ENCODE results near the gene NKX2-1.

The NKX2-1 gene

GRCh38 chr14:36512585-36513003, 7.4 kb downstream of the NKX2-1 start:
- Mint-ChIP-seq H3K36me3 (ENCODE audit: low read depth) (no peaks in the 10 kb centered on the region), H3K27me3 (peaks cover 84% of the 10 kb centered on the region), H3K27ac (no peak overlapping the region), H3K4me1 (peaks cover 3% of the 10 kb centered on the region), H3K9me3 (peaks cover 4% of the 10 kb centered on the region), H3K4me3 (no peak overlapping the region)
- DNase-seq: no peak
- ATAC-seq: no peak

- Mint-ChIP-seq H3K4me3 (no peak overlapping the region), H3K27me3 (peaks cover 87% of the 10 kb centered on the region), H3K36me3 (ENCODE audit: low read depth) (no peaks in the 10 kb centered on the region), H3K27ac (no peak overlapping the region), H3K4me1 (peaks cover 3% of the 10 kb centered on the region), H3K9me3 (peaks cover 5% of the 10 kb centered on the region)
- ATAC-seq: no peak
- DNase-seq: no peak
Measured at GRCh38 chr14:36511981-36512584, 7.9 kb downstream of the NKX2-1 start.

DNA sequence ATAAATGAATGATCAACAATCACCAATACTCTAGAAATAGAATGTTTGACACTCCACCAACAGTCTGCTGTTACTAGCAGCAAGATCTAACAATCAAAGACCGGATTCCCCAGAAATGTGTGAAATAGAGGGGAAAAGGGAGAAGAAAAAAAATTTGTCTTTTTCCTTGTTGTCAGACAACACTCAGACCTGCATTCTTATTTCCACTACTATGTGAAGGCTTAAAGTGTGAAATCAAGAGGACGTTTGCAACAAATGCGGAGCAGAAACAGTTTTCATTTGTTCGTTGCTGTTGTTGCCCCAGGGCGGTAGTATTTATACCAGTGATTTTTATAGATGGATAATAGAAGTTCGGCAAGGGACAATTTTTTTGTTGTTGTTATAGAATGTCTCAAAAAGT, 9.2 kb downstream of the NKX2-1 start:
- H3K9me3 Mint-ChIP-seq: peaks cover 10% of the 10 kb centered on the region
- peaks cover 86% of the 10 kb centered on the region for H3K27me3 Mint-ChIP-seq

DNA sequence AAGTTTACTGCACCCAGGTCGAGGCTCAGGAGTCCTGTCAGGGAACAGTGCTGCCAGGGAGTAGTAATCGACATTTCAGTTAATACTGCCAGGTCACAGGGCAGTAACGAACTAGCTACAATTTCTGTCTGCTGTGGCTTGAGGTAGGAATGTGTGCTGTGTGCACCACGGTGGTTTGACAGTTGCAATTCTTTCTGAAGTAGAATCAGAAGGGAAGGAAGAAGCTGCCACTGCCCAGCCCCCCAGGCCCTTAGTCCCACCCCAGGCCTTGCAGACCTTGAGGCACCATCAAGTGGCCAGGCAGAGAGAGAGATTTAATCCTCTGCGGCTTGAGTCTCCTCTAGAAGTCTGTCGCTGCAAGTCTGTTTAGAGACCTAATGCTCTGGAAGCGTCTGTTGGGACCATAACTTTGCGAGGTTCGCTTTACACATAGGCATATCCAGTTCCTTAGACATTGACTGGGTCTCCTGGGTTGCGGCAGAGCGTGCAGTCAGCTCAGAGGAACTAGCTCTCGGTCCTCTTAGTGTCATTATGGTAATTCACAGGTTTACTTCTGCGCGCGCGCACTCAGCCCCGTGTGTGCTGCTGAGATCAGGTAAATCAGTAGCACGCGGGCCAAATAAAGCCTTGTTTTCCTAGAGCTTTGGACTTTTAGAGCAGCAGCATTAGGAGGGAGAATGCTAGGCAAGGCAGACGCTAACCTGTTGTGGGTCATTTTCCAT, 9.8 kb downstream of the NKX2-1 start:
- Mint-ChIP-seq H3K36me3 (ENCODE audit: low read depth) (no peaks in the 10 kb centered on the region), H3K9me3 (peaks cover 10% of the 10 kb centered on the region), H3K27ac (no peak overlapping the region), H3K4me1 (peaks cover 11% of the 10 kb centered on the region), H3K27me3 (peaks cover 82% of the 10 kb centered on the region), H3K4me3 (no peak overlapping the region)
- DNase-seq (no peak), ATAC-seq (no peak)

More for the DNA sequence above, 9.2 kb downstream of the NKX2-1 start:
- Mint-ChIP-seq H3K4me1 (peaks cover 11% of the 10 kb centered on the region), H3K36me3 (ENCODE audit: low read depth) (no peaks in the 10 kb centered on the region), H3K27ac (no peak overlapping the region), H3K4me3 (no peak overlapping the region)
- DNase-seq (no peak), ATAC-seq (no peak)

GRCh38 chr14:36509069-36509917, 10.7 kb downstream of the NKX2-1 start:
- ATAC-seq (no peak), DNase-seq (no peak)
- H3K9me3 Mint-ChIP-seq: peaks cover 13% of the 10 kb centered on the region
- peaks cover 19% of the 10 kb centered on the region for H3K4me1 Mint-ChIP-seq
- H3K27ac Mint-ChIP-seq: no peak overlapping the region
- H3K27me3 Mint-ChIP-seq: peaks cover 83% of the 10 kb centered on the region
- no peak overlapping the region for H3K4me3 Mint-ChIP-seq
- no peaks in the 10 kb centered on the region for H3K36me3 Mint-ChIP-seq (ENCODE audit: low read depth)

GRCh38 chr14:36508418-36509068, 11.5 kb downstream of the NKX2-1 start:
- Mint-ChIP-seq H3K27me3 (peaks cover 79% of the 10 kb centered on the region), H3K36me3 (ENCODE audit: low read depth) (no peaks in the 10 kb centered on the region), H3K4me1 (peaks cover 22% of the 10 kb centered on the region), H3K27ac (no peak overlapping the region), H3K9me3 (peaks cover 16% of the 10 kb centered on the region), H3K4me3 (no peak overlapping the region)
- no peak for DNase-seq
- no peak for ATAC-seq

DNA sequence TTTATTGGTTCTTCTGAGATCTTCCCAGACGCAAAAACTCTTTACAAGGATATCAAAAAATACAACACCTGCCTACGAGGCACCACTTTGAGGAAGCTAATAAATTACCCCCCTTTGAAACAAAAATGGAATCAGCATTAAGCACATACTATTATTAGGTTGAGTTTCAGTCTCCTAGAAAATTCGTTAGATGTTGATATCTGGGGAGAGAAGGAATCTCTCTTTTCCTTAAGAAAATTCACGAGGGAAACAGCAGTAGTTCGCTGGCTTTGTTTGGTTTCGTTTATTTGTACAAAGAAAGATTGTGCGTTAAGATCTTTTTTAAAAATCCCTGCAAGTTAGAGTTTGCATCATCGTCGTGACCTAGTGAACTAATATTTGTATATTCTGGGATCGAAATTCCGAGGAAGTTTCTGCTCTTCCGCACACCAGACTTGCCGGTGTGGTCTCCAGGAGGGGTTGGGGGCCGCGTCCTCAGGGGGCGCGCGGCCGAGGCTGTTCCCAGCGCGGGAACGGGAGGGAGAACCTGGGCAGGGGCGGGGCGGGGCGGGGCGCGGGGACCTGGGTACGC, 12.1 kb downstream of the NKX2-1 start:
- no peaks in the 10 kb centered on the region for H3K36me3 Mint-ChIP-seq (ENCODE audit: low read depth)
- H3K27me3 Mint-ChIP-seq: peaks cover 81% of the 10 kb centered on the region
- DNase-seq (no peak), ATAC-seq (no peak)
- no peak overlapping the region for H3K4me3 Mint-ChIP-seq
- H3K4me1 Mint-ChIP-seq: peaks cover 23% of the 10 kb centered on the region
- H3K9me3 Mint-ChIP-seq: peaks cover 17% of the 10 kb centered on the region
- no peak overlapping the region for H3K27ac Mint-ChIP-seq

- Mint-ChIP-seq H3K4me1 (peaks cover 23% of the 10 kb centered on the region), H3K27me3 (peaks cover 81% of the 10 kb centered on the region), H3K27ac (no peak overlapping the region), H3K36me3 (ENCODE audit: low read depth) (no peaks in the 10 kb centered on the region), H3K4me3 (no peak overlapping the region), H3K9me3 (peaks cover 17% of the 10 kb centered on the region)
- ATAC-seq (no peak), DNase-seq (no peak)
Measured at GRCh38 chr14:36506732-36507614, 13.1 kb downstream of the NKX2-1 start.

GRCh38 chr14:36505892-36506731, 13.9 kb downstream of the NKX2-1 start:
- Mint-ChIP-seq H3K36me3 (ENCODE audit: low read depth) (no peaks in the 10 kb centered on the region), H3K4me1 (peaks cover 23% of the 10 kb centered on the region), H3K9me3 (peaks cover 17% of the 10 kb centered on the region), H3K27ac (no peak overlapping the region), H3K27me3 (peaks cover 84% of the 10 kb centered on the region), H3K4me3 (no peak overlapping the region)
- no peak for ATAC-seq
- no peak for DNase-seq

- Mint-ChIP-seq H3K27ac (no peak overlapping the region), H3K36me3 (ENCODE audit: low read depth) (no peaks in the 10 kb centered on the region), H3K4me3 (no peak overlapping the region), H3K4me1 (peaks cover 23% of the 10 kb centered on the region), H3K9me3 (peaks cover 17% of the 10 kb centered on the region), H3K27me3 (peaks cover 78% of the 10 kb centered on the region)
- no peak for DNase-seq
- ATAC-seq: peak; percentile 30
Measured at GRCh38 chr14:36505181-36505815, 14.7 kb downstream of the NKX2-1 start.

DNA sequence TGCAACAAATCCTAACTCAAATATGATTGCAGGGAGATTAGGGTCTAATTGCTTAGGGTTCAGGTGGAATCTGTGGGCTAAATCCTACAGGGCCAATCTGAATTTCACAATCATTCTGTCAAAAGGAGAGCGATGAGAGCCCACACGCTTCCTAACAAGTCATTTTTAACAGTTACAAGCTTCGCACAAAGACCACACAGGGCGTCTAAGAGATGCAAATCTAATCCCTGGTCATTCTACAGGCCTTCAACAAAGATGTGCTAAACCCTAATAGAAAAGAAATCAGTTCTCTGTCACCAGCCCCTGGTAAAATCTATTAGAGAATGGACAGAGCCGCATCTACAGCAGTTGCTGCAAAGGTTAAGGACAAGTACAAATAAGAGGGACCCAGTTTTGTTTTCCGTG, 15.3 kb downstream of the NKX2-1 start:
- Mint-ChIP-seq H3K4me1 (peaks cover 23% of the 10 kb centered on the region), H3K27ac (no peak overlapping the region), H3K36me3 (ENCODE audit: low read depth) (no peaks in the 10 kb centered on the region), H3K4me3 (no peak overlapping the region), H3K27me3 (peaks cover 78% of the 10 kb centered on the region), H3K9me3 (peaks cover 17% of the 10 kb centered on the region)
- ATAC-seq: no peak
- no peak for DNase-seq
